Mesenteric fat pad (tissue), 1 donor: ENCODE data around the gene SMPD4. TPM values are rescaled to one million over a fixed set of nuclear protein-coding genes. Genes with fewer than 3 reads are reported as not detected.

Source experiments
- total RNA-seq: library from RNA; stranded (reverse); fragmentation: NEBNext Ultra II Directional; extraction: Animal tissue kit (Norgen Biotek cat#: 25700); gene quantifications from one replicate; pipeline ENCODE4 v1.2.1, GENCODE V29; 2021
- donor health status: DM: yes; HTN: yes; CAD: no.

SMPD4 gene
- total RNA-seq, 1 donor from 2014 or later = 32.7 TPM

Other genes with a start within 250 kb of the SMPD4 start
- not detected for gene RAB6C, start 201.9 kb downstream of the SMPD4 start, total RNA-seq
- not detected for gene POTEF, start 52.4 kb downstream of the SMPD4 start, total RNA-seq
- gene CCDC74B, start 36.5 kb downstream of the SMPD4 start, total RNA-seq = 0.64 TPM
- 132 TPM for gene MZT2B, start 660 bp upstream of the SMPD4 start, total RNA-seq
- not detected for gene TUBA3E, start 16.8 kb upstream of the SMPD4 start, total RNA-seq
- gene IMP4, start 161.3 kb upstream of the SMPD4 start, total RNA-seq = 104 TPM
- 52.2 TPM for gene PTPN18, start 174.5 kb upstream of the SMPD4 start, total RNA-seq